ENCODE results near the gene C2orf81.
A peak's percentile ranks its signal among the peaks of the same experiment; 100 is the strongest.
"Not testable (repeated sequence)": the region's sequence is repeated elsewhere in the genome, so short reads cannot be mapped to it uniquely, and the experiment has no call there.

The C2orf81 gene

GRCh38 chr2:74442483-74443297, 21.3 kb upstream of the C2orf81 start:
- not testable (repeated sequence) for DNase-seq

GRCh38 chr2:74441690-74442482, 20.5 kb upstream of the C2orf81 start, which contains the start of gene RTKN:
Gene RTKN, minus strand, starts transcription at chr2:74441937. Its CDS starts 121 bp downstream, at chr2:74441816.
- DNase-seq: peak; percentile 18

- no peak for DNase-seq
These were observed 19.8 kb upstream of the C2orf81 start for GRCh38 chr2:74441170-74441689.

GRCh38 chr2:74440378-74441169, 19.2 kb upstream of the C2orf81 start:
- peak; percentile 21 for DNase-seq

- no peak for DNase-seq
These were observed 18.5 kb upstream of the C2orf81 start for GRCh38 chr2:74439803-74440377.

- DNase-seq: no peak
These were observed 18.0 kb upstream of the C2orf81 start for GRCh38 chr2:74439373-74439772.

- no peak for DNase-seq
These were observed 16.8 kb upstream of the C2orf81 start for GRCh38 chr2:74438248-74438647.

- DNase-seq: no peak
These were observed 15.7 kb upstream of the C2orf81 start for GRCh38 chr2:74436848-74437695.

- DNase-seq: no peak
These were observed 14.8 kb upstream of the C2orf81 start for GRCh38 chr2:74436111-74436805.

- no peak for DNase-seq
These were observed 9.1 kb upstream of the C2orf81 start for GRCh38 chr2:74430502-74430901.

GRCh38 chr2:74429487-74430451, 8.3 kb upstream of the C2orf81 start:
- DNase-seq: no peak

GRCh38 chr2:74428675-74429074, 7.3 kb upstream of the C2orf81 start:
- DNase-seq: no peak

GRCh38 chr2:74427551-74427950, 6.1 kb upstream of the C2orf81 start:
- DNase-seq: no peak

- no peak for DNase-seq
These were observed 4.9 kb upstream of the C2orf81 start for GRCh38 chr2:74426181-74426758.

- no peak for DNase-seq
These were observed 4.1 kb upstream of the C2orf81 start for GRCh38 chr2:74425523-74425922.

GRCh38 chr2:74424995-74425406, 3.6 kb upstream of the C2orf81 start:
- DNase-seq: no peak

GRCh38 chr2:74424139-74424992, 2.9 kb upstream of the C2orf81 start:
- DNase-seq: no peak

Data from activated CD4-positive, alpha-beta T cell treated with anti-CD3 and anti-CD28 coated beads, Interleukin-2, amount 50 U/mL, for 1 hour (primary cell).